ENCODE results near the gene CHRM2.

CHRM2 gene

GRCh38 chr7:136914016-136914415 lies 45.6 kb downstream of the CHRM2 start:
- ChIA-PET CTCF (no interaction called here), POLR2A (ENCODE audit: low non-redundant PET) (no interaction called here)
- DNase-seq (ENCODE audit: low spot score) = no peak
- no peak for TF ChIP-seq CTCF (conservative IDR thresholded peaks at IDR 0.05; ENCODE audit: low read depth)
- no peak overlapping the region for H3K27ac ChIP-seq

- no peak for TF ChIP-seq CTCF (conservative IDR thresholded peaks at IDR 0.05; ENCODE audit: low read depth)
- ChIA-PET POLR2A (ENCODE audit: low non-redundant PET) (no interaction called here), CTCF (interaction anchor here (0.6 kb wide), 1 partner anchor 1298 kb away, joined by 3 read pairs; no protein-coding TSS in a partner anchor)
- no peak for DNase-seq (ENCODE audit: low spot score)
- no peak overlapping the region for H3K27ac ChIP-seq
Measured at GRCh38 chr7:136919820-136920219, 51.4 kb downstream of the CHRM2 start.

GRCh38 chr7:136923111-136923667 lies 54.7 kb downstream of the CHRM2 start:
- no peak for DNase-seq (ENCODE audit: low spot score)
- H3K27ac ChIP-seq = no peak overlapping the region
- TF ChIP-seq CTCF (conservative IDR thresholded peaks at IDR 0.05; ENCODE audit: low read depth) = no peak
- ChIA-PET POLR2A (ENCODE audit: low non-redundant PET) (no interaction called here), CTCF (no interaction called here)

- no peak overlapping the region for H3K27ac ChIP-seq
- no peak for TF ChIP-seq CTCF (conservative IDR thresholded peaks at IDR 0.05; ENCODE audit: low read depth)
- no peak for DNase-seq (ENCODE audit: low spot score)
- POLR2A ChIA-PET (ENCODE audit: low non-redundant PET) = no interaction called here
- CTCF ChIA-PET = no interaction called here
Measured at GRCh38 chr7:136925044-136925443, 56.6 kb downstream of the CHRM2 start.

- DNase-seq (ENCODE audit: low spot score) = no peak
- no peak overlapping the region for H3K27ac ChIP-seq
- POLR2A ChIA-PET (ENCODE audit: low non-redundant PET) = no interaction called here
- CTCF ChIA-PET = interaction anchor here (0.6 kb wide), 1 partner anchor 1213 kb away, joined by 4 read pairs; no protein-coding TSS in a partner anchor
- TF ChIP-seq CTCF (conservative IDR thresholded peaks at IDR 0.05; ENCODE audit: low read depth) = no peak
Measured at GRCh38 chr7:136925556-136925955, 57.1 kb downstream of the CHRM2 start.

GRCh38 chr7:136931169-136931867 lies 62.9 kb downstream of the CHRM2 start:
- H3K27ac ChIP-seq = no peak overlapping the region
- no peak for DNase-seq (ENCODE audit: low spot score)
- ChIA-PET POLR2A (ENCODE audit: low non-redundant PET) (no interaction called here), CTCF (no interaction called here)
- no peak for TF ChIP-seq CTCF (conservative IDR thresholded peaks at IDR 0.05; ENCODE audit: low read depth)
